ENCODE results near the gene PMS2. TPM values are rescaled to one million over a fixed set of nuclear protein-coding genes. Genes with fewer than 3 reads are reported as not detected.
A peak's percentile ranks its signal among the peaks of the same experiment; 100 is the strongest.
"Not testable (repeated sequence)": the region's sequence is repeated elsewhere in the genome, so short reads cannot be mapped to it uniquely, and the experiment has no call there.

The PMS2 gene
- total RNA-seq, 1 experiment from 2014 or later, result 43.3 TPM

DNA sequence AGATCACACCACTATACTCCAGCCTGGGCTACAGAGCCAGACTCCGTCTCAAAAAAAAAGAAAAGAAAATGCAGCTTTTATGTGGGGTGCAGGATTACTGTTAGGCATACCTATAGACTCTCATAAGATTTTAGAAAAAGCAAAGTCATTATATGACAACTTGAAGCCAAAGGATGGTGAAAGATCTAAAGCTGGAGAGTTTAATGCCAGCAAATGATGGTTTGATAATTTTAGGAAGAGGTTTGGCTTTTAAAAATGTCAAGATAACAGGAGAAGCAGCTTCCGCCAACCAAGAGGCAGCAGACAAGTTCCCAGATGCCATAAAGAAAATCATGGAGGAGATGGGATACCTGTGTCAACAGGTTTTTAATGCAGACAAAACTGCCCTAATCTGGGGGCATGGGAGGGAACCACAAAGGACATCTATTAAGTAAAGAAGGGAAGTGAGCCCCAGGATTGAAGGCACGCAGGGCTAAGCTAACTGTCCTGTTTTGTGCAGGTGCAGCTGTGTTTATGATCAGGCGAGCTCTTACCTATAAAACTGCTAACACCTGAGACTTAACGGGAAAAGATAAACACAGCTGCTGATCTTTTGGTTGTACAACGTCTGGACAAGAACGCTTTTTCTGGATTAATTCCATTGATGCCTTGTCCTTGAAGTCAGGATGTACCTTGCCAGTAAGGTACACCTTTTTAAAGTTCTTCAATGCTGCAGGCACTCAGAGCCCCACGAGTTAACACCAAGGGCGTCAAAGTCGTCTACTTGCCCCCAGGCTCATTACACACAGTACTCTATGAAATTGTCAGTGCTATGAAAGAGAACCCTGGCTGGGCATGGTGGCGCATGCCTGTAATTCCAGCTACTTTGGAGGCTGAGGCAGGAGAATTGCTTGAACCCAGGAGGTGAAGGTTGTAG, 11.8 kb upstream of the PMS2 start:
- in situ Hi-C loops (cut with HindIII; ENCODE audit: low pct_unique_long_range_greater_than_20kb, low sequenced_read_pairs), result no loop called here
- no peak for DNase-seq (ENCODE audit: low read depth, low spot score)

DNA sequence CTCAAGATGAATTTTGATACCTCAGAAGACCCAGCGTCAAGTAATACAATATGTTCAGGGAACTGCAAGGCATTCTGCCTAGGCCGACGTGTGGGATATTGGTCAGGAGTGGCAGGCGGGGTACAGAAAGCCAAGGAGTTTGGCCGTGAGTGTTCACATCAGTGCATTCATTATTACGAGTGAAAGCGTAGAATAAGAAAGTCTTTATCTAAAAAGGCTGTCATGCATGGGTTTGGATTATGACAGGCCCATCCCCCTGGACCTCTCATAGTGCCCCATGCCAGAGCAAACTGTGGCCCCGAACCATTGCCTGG, 7.8 kb upstream of the PMS2 start:
- in situ Hi-C loops (cut with HindIII; ENCODE audit: low pct_unique_long_range_greater_than_20kb, low sequenced_read_pairs), result no loop called here
- no peak for DNase-seq (ENCODE audit: low read depth, low spot score)

DNA sequence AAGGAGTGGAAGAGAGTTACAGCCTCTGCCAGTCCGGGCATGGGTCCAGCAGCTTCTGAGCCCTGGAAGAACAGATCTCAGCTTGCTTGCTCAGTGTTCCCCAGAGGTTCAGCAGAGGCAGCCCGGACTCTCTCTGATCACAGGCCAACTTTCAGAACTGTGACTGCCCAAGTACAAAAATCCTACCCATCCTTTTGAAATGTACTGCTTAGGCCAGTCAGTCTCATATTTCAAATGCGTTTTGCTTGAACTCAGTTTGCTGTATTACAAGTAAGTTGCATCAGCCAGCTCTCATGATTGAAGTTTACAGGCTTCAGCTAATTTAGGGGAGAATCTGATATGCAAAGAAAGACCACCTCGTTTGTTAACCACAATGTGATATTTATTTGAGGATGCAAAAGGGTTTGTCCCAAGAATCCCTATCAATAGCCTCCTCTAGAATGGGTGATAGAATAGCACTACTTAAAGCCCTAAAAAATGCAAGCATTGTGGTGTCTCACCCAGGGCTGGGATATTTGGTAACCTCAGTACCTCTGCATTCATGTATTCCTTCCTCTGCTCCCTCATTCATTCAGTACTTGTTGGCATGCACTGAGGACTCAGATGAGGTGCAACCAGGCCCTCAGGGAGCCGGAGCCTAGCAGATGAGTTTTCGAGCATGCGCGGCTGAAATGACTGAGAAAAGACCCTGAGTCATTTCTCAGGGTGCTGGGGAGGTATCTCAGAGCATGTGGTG, 7.2 kb upstream of the PMS2 start:
- in situ Hi-C loops (cut with HindIII; ENCODE audit: low pct_unique_long_range_greater_than_20kb, low sequenced_read_pairs), result no loop called here
- peak; percentile 70 for DNase-seq (ENCODE audit: low read depth, low spot score)

DNA sequence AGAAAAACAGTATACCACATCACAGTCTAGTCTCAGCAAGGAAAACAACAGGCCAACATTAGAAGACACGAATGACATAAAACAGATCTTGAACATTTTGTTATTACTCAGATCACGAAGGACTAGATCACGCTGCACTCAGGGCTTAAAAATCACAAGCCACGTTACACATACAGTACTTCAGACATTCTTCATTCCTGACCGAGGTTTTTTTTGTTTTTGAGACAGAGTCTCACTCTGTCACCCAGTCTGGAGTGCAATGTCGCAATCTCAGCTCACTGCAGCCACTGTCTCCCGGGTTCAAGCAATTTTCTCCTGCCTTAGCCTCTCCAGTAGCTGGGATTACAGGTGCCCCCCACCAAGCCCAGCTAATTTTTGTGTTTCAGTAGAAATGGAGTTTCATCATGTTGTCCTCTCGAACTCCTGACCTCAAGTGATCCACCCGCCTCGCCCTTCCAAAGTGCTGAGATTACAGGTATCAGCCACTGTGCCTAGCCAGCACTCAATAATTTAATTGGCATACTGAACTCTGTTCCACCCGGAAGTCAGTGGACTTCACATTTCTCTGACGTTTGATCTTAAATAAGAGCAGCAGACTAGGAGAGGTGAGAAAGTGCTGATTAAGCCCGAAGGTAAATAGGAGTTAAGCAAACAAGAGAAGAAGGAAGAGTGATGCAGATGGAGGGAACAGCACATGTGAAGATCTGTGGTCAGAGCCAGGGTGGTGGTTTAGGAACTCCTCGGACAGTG, 3.7 kb upstream of the PMS2 start:
- DNase-seq (ENCODE audit: low read depth, low spot score), result no peak
- in situ Hi-C loops (cut with HindIII; ENCODE audit: low pct_unique_long_range_greater_than_20kb, low sequenced_read_pairs), result no loop called here

DNA sequence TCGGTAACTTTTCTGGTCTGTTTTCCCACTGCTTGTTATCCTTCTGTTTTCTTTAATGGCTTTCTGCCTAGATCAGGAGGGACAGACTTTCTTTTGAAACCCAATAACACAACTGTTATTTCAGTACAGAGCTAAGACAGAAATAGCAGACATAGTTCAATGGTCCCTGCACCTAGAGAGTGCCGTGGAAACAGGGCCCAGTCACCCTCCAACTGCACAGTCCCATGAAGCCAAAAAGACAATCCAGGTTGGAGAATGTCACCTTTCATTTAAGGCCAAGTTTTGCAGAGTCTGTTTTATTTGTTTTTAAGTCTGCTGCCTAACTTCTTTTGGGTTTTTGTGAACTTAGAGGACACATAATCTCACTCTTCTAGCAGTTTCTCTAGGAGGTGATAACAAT, 2.7 kb upstream of the PMS2 start:
- in situ Hi-C loops (cut with HindIII; ENCODE audit: low pct_unique_long_range_greater_than_20kb, low sequenced_read_pairs), result no loop called here
- DNase-seq (ENCODE audit: low read depth, low spot score), result no peak

DNA sequence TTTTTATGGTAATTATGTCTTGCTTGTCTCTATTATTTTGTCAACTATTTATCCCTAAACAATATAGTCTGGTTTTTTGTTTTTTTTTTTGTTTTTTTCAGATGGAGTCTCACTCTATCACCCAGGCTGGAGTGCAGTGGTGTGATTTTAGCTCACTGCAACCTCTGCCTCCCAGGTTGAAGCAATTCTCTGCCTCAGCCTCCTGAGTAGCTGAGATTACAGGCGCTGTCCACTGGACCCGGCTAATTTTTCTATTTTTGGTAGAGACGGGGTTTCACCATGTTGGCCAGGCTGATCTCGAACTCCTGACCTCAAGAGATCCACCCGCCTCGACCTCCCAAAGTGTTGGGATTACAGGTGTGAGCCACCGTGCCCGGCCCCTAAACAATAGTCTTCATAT, 1.5 kb upstream of the PMS2 start:
- in situ Hi-C loops (cut with HindIII; ENCODE audit: low pct_unique_long_range_greater_than_20kb, low sequenced_read_pairs); DNase-seq (ENCODE audit: low read depth, low spot score): not testable (repeated sequence)

DNA sequence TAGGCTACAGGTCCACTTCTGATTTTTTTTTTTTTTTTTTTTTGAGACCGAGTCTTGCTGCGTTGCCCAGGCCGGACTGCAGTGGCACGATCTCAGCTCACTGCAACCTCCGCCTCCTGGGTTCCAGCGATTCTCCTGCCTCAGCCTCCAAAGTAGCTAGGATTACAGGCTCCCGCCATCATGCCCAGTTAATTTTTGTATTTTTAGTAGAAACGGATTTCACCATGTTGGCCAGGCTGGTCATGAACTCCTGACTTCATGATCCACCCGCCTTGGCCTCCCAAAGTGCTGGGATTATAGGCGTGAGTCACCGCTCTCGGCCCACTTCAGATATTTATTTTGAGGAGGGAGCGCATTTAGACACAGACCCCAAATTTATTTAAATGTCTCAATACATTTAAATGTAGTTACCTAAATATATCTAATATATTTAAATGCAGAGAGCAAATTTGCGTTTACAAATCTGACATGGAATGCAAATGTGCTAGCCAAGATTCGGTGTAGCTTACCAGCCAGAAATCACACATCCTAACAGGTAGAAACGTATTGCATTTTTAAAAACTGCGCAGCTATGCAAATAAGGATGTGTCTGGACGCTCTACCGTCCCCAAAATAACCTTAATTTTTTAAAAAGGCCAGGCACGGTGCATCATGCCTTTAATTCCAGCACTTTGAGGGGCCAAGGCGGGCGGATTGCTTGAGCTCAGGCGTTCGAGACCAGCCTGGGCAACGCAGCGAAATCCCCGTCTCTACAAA, 836 bp downstream of the PMS2 start:
- in situ Hi-C loops (cut with HindIII; ENCODE audit: low pct_unique_long_range_greater_than_20kb, low sequenced_read_pairs), result not testable (repeated sequence)

DNA sequence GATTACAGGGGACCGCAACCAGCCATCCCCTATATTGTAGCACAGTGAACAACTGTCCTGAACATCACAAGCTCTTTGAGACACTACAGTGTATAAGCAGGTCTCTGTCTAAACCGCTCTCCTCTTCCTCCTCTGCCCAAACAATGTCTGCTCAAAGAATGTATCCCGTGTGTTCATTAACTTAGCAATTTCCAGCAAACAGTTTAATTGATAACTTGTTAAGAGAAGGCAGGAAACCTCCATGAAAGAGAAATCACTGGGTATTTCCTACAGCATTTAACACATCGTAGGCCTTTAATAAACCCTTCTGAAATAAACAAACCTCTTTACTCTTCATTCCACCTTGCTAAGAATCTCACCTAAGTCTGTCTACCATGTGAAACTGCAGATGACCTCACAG, 1.5 kb downstream of the PMS2 start:
- DNase-seq (ENCODE audit: low read depth, low spot score), result no peak
- in situ Hi-C loops (cut with HindIII; ENCODE audit: low pct_unique_long_range_greater_than_20kb, low sequenced_read_pairs), result no loop called here

More for the DNA sequence above, 836 bp downstream of the PMS2 start:
- not testable (repeated sequence) for DNase-seq (ENCODE audit: low read depth, low spot score)

DNA sequence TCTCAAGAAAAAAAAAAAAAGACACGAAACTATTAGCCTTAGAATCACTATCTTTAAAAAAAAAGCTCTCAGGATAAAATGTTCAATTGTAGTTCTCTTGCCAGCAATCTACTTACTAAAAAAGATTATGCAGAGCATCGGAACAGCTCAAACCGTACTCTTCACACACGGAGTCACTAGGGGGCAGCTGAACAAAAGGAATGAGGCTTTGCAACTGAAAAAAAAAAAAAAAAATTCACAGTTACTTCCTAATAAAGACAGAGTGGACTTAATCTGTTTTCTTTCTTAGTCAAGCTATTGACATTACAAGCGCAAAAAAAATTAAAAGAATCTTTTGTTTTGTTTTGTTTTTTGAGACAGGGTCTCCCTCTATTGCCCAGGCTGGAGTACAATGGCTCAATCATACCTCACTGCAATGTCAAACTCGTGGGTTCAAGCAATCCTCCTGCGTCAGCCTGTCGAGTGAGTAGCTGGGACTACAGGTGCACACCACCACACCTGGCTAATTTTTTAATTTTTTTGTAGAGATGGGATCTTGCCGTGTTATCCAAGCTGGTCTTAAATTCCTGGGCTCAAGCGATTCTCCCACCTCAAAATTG, 11.5 kb downstream of the PMS2 start:
- DNase-seq (ENCODE audit: low read depth, low spot score), result peak; percentile 88
- in situ Hi-C loops (cut with HindIII; ENCODE audit: low pct_unique_long_range_greater_than_20kb, low sequenced_read_pairs), result no loop called here

DNA sequence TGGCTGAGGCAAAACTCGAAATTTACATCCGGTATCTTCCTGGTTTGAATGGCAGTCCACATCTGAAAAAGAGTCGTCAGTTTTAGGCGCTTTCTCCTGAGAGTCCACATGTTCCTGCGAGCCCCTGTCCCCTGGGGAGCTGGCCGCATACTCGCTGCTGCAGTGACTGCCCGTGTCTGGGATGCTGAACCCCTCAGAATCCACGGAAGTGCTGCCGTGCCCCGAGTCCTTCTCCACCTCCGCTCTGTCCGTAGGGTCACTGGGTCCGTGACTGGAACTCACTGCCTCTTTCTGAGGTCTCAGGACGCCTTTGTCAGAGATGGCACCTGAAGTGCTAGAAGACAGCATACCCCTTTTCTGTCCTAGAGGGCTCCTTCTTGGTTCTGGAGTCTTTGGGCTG, 21.8 kb downstream of the PMS2 start:
- DNase-seq (ENCODE audit: low read depth, low spot score); in situ Hi-C loops (cut with HindIII; ENCODE audit: low pct_unique_long_range_greater_than_20kb, low sequenced_read_pairs): not testable (repeated sequence)

DNA sequence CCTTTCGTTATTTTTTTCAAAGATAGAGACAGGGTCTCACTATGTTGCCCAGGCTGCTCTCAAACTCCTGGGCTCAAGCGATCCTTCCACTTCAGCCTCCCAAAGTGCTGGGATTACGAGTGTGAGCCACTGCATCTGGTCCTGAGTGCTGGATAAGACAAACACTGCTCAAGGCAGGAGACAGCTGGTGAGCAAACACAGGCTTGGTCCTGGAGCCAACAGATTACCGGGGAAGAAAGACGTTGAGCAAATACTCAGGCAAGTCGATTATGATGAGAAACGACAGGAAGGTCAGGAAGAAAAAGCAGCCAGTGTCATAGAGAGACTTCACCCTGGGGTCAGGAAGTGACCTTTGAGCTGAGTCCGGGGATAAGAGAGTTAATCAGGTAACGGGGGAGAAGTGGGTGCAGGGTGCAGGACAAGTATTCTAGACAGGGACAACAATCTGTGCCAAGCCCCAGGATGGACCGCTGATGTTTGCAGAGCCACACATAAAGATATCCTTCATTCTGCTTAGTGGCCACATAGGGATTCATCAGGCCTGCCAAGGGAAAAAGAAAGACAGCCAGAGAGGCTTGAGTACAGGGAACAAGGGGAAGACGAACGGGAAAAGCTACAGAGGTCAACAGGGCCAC, 29.1 kb downstream of the PMS2 start:
- DNase-seq (ENCODE audit: low read depth, low spot score); in situ Hi-C loops (cut with HindIII; ENCODE audit: low pct_unique_long_range_greater_than_20kb, low sequenced_read_pairs): not testable (repeated sequence)

DNA sequence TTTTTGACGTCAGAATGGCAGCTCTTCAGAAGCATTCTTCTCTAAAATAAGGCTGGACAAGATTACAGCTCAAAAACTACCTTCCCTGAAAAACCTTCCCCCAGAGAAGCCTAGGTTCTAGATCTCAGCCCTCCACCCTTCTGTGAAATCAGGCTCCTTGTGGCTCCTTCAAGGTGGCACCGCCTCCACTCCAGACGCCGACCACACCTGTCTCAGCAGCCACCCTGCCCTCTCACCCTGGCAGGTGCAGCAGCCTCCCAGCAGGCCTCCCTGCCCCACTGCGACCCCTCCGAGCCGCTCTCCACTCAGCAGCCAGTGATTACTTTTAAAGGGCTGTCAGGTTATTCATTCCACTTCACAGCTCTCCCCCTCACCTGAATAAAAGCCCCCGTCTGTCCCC, 35.3 kb downstream of the PMS2 start:
- DNase-seq (ENCODE audit: low read depth, low spot score); in situ Hi-C loops (cut with HindIII; ENCODE audit: low pct_unique_long_range_greater_than_20kb, low sequenced_read_pairs): not testable (repeated sequence)

DNA sequence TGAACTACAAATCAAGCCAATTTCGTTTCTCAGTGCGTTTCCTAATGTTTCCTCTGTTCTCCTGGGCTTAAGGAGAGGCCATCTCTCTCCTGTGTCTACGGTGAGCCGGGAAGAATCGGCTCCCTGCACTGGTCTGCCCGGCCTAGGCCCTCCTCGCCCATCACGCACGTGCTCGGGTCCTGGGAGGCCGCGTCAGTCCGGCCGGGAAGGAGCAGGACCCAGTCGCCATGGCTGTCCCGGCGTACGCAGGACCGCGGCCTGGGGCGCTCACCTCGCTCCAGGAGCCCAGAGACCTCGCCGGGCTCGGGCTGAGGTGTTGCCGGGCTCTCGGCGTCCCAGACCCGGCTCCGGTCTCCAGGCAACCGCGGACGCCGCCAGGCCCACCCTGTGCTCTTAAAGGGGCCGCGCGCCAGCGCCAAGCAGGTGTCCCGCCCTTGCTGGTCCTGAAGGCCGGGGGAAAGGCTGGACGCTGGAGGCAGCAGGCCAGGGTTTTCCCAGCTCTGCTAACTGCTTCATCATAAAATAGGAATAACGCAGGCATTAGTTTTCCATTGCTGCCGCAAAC, 38.4 kb downstream of the PMS2 start, which contains the start of gene RSPH10B:
Gene RSPH10B (minus strand): TSS at position 343 of the 565 bp plus-strand sequence. CDS start 3,573 bp downstream, outside the sequence.
- DNase-seq (ENCODE audit: low read depth, low spot score); in situ Hi-C loops (cut with HindIII; ENCODE audit: low pct_unique_long_range_greater_than_20kb, low sequenced_read_pairs): not testable (repeated sequence)

DNA sequence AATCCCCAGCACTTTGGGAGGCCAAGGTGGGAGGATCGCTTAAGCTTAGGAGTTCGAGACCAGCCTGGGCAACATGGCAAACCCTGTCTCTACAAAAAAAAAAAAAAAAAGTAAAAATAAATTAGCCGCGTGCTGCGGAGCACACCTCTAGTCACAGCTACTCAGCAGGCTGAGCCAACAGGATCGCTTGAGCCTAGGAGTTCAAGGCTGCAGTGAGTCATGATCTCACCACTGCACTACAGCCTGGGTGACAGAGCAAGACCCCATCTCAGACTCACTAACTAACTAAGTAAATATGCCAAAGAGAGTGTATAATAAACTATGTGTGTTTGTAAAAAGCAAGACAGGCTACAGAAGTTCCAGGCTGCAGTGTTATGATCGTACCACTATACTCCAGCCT, 45.0 kb downstream of the PMS2 start:
- in situ Hi-C loops (cut with HindIII; ENCODE audit: low pct_unique_long_range_greater_than_20kb, low sequenced_read_pairs), result not testable (repeated sequence)

DNA sequence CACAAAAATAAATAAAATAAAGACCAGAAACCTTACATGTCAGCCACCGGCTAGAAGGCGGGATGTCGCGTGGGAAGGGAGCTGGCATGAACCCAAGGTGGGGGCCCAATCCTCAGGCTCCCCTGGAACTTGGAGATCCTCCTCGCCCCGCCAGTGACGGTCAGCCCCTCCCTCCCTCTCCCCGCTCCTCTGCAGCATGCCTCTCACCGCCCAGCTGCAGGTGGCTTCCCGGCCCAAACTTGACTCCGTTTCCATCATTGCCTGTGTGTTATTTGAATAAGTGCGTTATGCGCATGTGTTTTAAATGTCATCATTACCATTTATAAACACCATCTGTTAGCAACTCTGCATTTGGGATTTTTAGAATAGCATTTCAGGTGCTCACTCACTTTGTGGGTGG, 45.6 kb downstream of the PMS2 start:
- in situ Hi-C loops (cut with HindIII; ENCODE audit: low pct_unique_long_range_greater_than_20kb, low sequenced_read_pairs); DNase-seq (ENCODE audit: low read depth, low spot score): not testable (repeated sequence)

More for the DNA sequence above, 45.0 kb downstream of the PMS2 start:
- DNase-seq (ENCODE audit: low read depth, low spot score), result not testable (repeated sequence)

DNA sequence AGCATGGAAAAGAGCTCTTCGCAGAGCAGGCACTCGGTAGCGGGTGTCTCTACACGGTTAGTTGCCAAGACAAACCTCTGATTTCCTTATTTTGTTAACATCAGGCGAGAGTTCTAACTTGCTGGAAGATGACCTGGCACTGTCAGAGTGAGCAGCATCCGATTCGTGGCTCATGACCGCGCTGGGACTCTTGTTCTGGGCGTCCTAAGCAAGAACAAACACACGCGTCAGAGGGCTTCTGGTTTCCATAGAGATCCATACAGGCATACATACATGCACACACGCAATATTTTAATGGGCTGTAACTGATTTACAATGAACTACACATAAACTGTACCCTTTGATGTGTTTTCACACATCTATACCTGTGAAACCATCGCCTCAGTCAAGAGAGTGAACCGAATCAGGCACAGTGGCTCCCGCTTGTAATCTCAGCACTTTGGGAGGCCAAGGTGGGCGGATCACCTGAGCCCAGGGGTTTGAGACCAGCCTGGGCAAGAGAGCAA, 73.9 kb downstream of the PMS2 start:
- DNase-seq (ENCODE audit: low read depth, low spot score); in situ Hi-C loops (cut with HindIII; ENCODE audit: low pct_unique_long_range_greater_than_20kb, low sequenced_read_pairs): not testable (repeated sequence)

All from SK-MEL-5 (cell line).